HG03460 (cell line): ENCODE measurements around the gene PAPOLG.
A peak's percentile ranks its signal among the peaks of the same experiment; 100 is the strongest.

ENCODE experiments used
- ATAC-seq: cut with Tn5 transposase; IDR thresholded peaks from one replicate; pipeline ENCODE4 v1.9.1; 2021; ENCODE audit not compliant: unreplicated experiment

PAPOLG gene

DNA sequence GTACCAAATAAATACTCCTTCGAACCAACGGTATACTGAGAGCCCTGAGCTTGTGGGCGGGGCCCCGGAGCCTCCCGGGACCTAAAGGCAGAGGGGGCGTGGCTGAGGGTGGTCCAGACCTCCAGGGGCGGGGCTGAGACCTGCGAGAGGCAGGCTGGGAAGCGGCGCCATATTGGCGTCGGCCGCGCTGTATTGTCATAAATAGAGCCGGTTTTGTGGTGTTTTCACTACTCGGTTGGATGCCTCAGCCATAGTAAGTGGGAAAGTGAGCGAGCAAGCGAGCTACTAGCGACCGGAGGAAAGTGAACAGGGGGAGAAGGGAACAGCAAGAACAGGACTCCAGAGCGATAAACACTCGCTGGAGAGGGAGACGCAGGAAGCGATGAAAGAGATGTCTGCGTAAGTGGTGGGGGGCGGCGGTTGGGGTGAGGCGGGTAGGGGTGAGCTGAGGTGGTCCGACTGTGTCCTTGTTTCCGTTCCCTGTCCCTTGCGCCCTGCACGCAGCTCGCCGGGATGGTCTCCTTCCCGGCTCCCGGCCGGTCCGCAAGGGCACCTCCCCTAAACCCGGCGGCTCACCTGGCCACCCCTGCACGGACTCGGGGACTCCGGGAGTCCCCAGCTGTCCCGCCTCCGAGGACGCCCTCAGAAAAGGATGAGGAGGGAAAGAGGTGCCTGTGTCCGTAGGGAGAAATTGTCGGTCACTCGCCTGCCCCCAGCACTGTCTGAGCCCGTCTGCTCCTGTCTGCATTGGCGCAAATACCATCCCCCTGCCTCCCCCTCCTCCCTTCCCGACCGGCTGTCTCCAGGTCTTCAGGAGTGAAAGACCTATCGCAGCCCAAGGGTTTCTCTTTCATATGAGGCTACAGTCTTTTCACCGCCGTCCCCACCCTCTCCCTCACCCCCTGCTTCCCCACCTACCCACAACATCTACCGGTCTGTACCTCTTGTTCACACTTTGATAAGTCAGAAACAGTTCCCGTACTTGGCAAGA, at the start of gene PAPOLG:
TSS of gene PAPOLG (plus strand) at position 172 of the 991 bp plus-strand sequence. CDS start at position 383, 211 bp downstream.
- ATAC-seq = peak; percentile 99

DNA sequence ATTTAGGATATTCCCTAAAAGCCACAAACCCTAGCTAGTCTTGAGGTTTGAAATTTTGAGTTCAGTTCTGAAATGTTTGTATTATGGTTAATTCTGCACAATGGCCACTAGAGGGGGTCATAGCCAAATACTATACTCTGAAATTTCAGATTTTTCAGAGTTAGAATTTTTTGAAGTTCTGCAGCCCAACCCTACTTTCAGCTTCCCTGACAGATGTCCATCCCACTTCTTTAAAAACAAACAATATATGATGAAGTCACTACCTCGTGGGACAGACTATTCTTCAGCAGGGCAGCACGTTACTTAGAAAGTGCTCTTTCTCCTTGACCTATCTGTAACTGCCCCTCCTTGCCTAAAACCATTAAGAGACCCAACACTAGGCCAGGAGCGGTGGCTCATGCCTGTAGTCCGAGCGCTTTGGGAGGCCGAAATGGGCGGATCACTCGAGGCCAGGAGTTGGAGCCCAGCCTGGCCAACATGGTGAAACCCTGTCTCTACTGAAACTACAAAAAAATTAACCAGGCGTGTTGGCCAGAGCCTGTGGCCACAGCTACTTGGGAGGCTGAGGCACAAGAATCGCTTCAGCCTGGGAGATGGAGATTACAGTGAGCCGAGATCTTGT, 48.2 kb upstream of the PAPOLG start:
- no peak for ATAC-seq

DNA sequence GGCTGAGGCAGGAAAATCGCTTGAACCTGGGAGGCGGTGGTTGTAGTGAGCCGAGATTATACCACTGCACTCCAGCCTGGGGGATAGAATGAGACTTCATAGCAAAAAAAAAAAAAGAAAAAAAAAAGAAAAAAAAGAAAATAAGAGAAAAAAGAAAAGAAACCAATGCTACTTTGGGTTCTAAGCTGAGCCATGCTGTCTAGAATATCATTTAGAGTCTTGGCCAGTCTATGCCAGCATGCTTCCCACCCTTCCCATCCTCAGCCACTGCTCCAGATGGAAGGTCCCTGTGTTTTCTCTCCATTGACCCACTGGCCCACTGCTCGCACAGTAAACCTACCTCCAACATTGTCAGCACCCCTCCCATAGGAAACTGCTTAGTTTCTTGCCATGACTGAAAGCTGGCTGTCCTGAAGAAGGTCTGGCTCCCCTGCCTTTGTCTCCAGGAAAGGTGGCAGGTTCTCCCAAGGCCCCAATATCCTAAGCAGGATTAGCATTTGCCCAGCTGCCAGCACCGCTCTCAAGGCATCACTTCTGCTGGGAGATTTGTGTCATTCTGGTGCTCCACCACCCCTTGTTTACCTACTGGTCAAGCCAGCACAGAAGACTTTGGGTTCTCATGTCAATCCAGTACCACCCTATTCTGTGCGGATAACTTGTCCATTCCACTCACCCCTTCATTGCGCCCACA, 47.3 kb upstream of the PAPOLG start:
- no peak for ATAC-seq

DNA sequence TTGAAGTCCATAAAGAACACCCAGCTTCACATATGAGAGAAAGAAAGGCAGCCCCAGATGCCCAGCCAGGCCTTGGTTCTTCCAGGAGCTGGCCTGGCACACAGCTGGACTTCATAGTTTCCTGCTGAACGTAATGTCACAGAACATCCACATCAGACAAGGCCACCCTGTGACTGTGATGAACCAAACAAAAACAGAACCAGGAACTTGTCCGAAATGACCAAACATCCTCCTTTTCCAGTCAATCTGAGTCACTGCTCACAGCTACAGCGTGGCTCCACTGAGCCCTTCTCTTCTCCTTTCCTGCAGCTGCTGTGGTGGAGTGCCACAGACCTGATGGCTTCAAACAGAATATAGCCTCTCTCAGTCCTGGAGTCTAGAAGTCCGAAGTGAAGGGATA, 45.4 kb upstream of the PAPOLG start:
- ATAC-seq = no peak

DNA sequence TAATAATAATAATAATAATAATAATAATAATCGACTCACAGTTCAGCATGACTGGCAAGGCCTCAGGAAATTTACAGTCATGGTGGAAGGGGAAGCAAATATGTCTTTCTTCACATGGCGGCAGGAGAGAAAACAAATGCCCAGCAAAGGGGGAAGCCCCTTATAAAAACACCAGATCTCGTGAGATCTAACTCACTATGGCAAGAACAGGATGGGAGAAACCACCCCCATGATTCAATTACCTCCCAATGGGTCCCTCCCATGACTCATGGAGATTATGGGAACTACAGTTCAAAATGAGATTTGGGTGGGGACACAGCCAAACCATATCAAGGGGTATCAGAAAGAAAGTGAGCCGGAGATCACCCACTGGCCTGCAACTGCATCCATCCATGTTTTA, 40.5 kb upstream of the PAPOLG start:
- ATAC-seq = no peak

DNA sequence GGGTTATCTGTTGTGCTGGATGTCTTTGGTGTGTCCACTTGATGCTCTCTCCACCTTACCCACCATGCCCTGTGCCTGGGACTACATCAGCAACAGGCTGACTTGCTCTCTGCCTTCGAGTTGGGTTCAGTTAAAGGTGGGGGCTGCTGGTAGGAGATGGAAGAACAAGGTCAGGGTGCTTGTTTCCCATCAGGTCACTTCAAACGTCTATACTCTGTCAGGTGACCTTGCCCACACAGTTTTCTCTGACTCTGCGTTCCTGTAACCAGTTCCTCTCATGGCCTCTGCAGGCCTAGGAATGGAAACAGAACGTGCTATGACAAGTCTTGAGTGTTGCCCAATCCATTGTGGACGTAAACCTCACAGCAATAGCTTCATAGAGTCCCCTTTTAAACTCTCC, 38.4 kb upstream of the PAPOLG start:
- no peak for ATAC-seq

DNA sequence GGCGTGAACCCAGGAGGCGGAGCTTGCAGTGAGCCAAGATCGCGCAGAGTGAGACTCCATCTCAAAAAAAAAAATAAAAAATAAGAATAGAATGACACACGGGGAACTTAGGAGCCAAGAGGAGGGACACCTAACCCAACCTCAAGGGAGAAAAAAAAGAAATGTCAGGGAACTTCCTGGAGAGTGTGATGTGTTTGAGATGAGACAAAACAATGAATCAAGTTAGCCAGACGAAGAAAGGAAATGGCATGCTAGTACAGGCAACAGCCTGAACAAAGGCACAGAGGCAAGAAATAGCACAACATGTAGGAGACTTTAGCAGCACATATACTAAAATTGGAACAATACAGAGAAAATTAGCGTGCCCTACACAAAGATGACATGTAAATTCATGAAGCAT, 36.7 kb upstream of the PAPOLG start:
- ATAC-seq = no peak

DNA sequence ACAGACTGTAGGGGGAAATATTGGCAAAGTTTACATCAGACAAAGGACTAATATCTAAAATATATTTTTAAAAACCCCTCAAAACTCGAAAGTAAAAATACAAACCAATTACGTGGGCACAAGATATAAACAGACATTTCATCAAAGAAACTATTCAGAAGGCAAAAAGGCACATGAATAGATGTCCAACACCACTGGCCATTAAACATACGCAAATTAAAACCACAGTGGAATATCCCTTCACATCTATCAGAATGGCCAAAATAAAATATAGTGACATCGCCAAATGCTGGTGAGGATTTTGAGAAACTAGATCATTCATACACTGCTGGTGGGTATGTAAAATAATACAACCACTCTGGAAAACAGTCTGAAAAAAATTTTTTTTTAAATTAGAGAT, 30.6 kb upstream of the PAPOLG start:
- ATAC-seq = no peak

DNA sequence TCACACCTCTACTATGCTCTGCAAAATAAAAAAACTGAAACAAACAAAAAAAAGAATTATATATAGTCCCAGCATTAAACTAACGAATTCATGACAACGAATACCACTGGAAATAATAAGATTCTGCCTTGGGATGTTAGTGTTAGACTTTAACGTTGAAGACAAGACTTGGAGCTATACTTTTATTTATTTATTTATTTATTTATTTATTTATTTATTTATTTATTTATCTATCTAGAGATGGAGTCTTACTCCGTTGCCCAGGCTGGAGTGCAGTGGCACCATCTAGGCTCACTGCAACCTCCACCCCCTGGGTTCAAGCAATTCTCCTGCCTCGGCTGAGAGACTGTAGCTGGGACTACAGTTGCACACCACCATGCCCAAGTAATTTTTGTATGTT, 27.2 kb upstream of the PAPOLG start:
- no peak for ATAC-seq

DNA sequence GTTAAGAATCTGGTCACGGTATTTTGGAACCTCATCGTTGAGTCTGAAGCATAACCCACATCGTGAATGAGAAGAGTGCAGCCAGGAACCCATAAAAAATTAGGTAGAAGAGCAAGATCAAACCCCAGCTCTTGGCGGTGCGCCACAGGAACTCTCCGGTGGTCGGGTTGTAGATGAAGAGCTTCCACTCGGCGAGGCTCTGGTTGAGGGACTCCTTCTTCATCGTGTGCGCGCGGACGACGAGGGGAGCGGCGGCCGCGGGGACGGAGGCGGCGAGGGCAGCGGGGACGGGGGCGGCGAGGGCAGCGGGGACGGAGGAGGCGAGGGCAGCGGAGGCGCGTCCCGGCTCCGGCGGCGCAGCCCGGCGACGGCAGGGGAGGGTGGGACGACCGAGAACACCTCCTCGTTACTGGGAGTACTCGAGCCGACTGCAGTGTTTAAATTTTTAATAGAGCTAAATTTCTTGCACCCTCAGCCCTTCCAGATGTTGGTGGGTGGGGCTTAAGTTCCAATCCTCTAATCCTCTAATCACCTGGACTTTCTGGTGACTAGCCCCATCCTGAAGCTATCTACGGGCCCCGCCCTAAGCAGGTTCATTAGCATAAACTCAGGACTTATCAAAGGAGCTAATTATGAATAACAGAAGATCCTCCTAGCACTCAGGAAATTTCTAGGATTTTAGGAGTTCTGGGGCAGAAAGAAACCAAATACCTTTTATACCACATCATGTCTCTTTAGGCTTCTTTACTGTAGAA, 20.4 kb upstream of the PAPOLG start:
- ATAC-seq = no peak

DNA sequence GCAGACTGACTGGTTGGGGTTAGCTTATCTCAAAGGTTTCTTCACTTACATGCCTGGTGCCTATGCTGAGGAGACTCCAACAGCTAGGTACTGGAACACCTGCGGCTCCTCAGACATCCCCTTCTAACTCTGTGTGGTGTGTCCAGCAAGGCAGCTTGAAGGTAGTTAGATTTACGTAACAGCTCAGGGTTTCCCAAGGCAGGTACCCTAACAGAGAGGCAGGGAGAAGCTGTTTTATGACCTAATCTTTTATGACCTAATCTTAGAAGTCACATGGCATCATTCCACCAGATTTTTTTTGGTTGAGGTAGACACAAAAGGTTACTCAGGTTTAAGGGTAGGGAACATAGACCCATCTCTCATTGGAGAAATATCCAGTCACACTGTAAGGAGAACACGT, 17.4 kb upstream of the PAPOLG start:
- no peak for ATAC-seq

DNA sequence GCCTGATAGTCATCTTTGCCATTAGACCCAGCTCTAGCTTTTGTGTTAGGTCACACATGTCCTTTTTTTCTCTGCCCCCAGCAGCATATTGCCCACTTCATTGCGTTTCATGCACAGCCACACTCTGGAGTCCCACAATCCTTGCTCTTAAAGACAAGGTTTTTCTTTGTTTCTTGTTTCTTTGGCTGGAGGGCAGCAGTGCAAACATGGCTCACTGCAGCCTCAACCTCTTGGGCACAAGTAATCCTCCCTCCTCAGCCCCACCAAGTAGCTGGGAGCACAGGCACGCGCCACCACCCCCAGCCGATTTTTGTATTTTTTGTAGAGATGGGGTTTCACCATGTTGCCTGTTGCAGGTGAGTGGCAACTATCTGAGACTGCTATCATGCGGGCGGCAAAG, 16.9 kb upstream of the PAPOLG start:
- ATAC-seq = no peak

DNA sequence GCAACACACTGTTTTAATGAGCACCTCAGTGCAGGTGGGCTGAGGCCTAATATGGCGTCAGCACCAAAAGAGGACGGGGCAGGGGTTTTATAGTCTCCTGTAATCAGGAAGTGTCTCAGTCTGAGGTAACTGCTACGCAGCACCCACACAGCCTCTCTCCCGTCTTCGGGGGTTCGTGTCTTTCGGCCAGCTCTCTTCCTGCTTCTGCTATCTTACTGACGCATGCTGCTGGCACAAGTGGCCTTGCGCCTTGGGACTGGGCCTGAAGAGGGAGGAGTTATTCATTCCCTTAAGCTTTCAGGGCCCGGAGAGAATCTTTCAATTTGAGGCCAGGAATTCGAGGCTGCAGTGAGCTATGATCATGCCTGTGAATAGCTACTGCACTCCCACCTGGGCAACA, 14.5 kb upstream of the PAPOLG start:
- no peak for ATAC-seq

DNA sequence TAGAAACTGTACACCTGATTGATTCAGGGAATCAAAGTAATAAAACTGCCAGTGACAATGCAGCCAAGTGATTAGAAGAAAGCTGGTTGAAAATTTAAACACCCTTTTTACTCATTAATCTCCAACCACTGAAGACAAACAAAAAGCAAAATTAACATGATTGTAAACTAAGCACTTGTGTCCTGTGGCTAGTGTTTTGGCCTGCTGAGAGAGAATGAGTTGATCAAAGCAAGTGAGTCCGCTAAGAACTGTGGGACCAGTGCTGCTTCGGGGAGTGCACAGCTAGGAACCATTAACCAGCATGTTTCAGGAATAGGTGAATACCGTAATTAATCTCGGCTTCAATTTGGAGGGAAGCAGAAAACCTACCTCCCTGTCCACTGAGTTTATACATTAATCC, 13.6 kb upstream of the PAPOLG start:
- no peak for ATAC-seq

DNA sequence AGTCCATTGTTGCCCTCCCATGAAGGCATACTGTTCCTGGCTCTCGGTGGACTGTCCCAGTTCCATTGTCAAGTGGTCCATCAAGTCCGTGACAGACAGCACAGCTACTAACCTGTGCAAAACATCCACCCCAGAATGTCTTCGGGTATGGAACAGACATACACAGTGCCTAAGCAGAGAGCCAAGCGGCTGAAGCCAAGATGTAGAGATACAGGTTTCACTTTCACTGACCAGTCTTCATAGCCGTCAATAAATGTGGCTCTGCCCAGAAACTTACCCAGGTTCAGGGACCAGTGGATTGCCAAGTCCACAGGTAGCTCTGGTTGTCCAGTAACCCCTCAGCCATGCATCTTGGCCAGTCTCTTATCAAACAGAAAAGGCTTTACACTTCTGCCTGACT, 10.7 kb upstream of the PAPOLG start:
- ATAC-seq = no peak

DNA sequence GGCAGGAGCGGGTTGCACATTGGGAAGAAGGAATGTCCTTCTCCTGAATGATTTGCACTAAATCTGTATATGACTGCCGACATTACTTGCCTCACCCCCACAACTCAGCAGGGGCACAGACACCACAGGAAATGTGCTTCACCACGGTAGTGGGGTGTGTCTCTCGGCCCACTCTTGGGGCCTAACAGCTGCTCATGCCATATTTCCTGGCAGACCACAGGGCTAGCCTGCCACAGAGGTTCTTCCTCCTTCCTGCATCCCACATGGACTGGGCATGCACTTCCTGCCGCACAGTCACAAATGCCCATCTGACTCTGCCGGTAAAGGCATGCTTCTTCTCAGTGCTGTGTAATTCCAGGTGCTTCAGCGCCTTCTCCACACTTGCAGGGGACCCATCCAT, 10.3 kb upstream of the PAPOLG start:
- ATAC-seq = no peak

DNA sequence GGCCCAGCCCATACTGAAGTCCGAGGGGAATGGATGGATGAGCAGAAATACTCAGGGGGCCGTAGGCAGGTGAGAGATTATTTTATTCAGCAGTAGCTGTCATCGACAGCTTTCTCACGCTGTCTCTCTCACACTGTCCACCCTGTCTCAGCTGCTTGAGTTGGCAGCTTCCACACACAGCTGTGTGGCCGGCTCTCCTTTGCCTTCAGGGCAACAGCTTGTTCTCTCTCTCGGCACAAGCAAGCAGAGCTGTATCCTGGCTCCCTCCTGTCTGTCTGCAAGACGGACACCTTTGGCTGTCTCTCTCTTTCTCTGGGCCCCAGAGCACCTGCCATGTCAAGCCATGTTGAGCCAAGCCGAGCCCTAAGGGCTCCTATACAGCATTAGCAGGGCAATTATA, 9.8 kb upstream of the PAPOLG start:
- ATAC-seq = no peak

DNA sequence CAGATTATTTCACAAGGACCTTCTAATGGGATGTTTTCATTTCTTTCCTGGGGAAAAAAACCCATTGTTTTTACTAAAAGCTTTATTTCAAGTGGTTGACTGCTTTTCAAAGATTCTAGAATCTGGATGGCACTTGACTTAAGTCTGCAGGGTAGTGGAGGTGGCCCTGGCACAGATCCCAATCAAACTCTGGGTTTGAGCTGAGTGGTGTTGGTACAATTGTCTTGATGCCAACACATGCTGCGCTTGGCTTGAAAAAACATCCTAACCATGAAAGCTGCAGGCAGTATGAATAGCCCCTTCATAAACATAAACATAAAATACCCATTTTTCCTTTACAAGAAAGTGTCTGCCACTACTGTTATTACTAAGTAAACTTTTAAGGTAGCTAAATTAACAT, 3.6 kb downstream of the PAPOLG start:
- no peak for ATAC-seq

DNA sequence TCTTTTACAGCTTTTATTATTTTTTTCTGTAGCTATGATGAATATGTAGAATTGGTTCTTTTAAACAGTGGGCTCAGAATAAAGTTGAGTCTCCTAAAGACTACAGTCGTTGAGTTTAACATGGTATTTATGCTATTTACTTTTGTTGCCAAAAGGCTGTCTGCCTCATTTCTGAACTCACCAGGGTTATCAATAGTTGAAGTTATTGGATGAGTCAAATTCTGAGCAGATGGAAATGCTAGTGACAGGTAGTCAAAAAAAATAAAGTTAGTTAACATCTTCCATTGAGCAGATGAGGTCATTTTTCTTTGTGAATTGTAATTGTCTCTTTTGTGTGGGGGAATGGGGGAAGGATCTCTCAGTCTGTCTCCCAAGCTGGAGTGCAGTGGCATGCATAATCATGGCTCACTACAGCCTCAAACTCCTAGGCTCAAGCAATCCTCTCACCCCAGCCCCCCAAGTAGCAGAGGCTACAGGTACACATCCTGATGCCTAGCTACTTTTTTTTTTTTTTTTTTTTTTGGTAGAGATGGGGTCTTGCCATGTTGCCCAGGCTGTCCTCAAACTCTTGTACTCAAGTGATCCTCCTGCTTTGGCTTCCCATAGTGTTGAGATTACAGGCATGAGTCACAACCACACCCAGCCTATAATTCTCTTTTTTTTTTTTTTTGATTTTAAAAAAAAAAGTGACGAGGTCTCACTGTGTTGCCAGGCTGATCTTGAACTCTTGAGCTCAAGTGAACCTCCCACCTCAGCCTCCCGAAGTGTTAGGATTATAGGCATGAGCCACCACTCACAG, 8.9 kb downstream of the PAPOLG start:
- no peak for ATAC-seq

DNA sequence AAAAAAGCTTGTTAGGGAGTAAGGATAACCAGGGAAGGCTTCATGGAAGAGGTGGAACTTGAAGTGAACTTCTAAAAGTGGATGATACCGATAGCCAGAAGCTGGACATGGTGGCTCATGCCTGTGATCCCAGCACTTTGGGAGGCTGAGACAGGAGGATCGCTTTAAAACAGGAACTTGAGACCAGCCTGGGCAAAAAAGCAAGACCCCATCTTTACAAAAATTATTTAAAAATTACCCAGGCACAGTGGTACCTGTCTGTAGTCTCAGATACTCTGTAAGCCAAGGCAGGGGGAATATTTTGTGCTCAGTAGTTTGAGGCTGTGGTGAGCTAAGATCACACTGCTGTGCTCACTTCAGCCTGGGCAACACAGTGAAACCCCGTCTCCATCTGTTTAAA, 10.2 kb downstream of the PAPOLG start:
- ATAC-seq = no peak
